22Rv1 (cell line): ENCODE results near the gene WWC1.

ENCODE experiments used
- CTCF ChIP-seq: fragments of 450-650 bp; IDR thresholded peaks from 2 replicates; pipeline ENCODE4 v1.5.1; 2017; ENCODE audit warnings: mild to moderate bottlenecking
- ZFX ChIP-seq: fragments of 450-650 bp; IDR thresholded peaks from 2 replicates; pipeline ENCODE4 v1.6.1; 2017; ENCODE audit warnings: antibody characterized with exemption, borderline replicate concordance

- TF ChIP-seq CTCF (no peak), ZFX (no peak)
Measured at GRCh38 chr5:168443950-168444700, 152.7 kb downstream of the WWC1 start.
